IMR-90 (cell line): ENCODE results near the gene BCAS3. TPM values are rescaled to one million over a fixed set of nuclear protein-coding genes. Genes with fewer than 3 reads are reported as not detected.

Source experiments
- ATAC-seq: fragments of 200-7000 bp; cut with Tn5 transposase; 2 replicates; pipeline ENCODE4 v1.9.1; 2020; ENCODE audit warnings: low read depth, mild to moderate bottlenecking, moderate library complexity
- BruUV-seq: library from RNA; stranded (reverse); fragments of 400-500 nt; replicated peaks from 2 replicates; lab custom pipeline; 2021; lab: Mats Ljungman, UMichigan
- CTCF ChIA-PET: fragments of 300-600 bp; formaldehyde crosslinking; extraction: SDS; loops from one replicate; lab custom pipeline; 2021; ENCODE audit warnings: antibody characterized with exemption; lab: Yijun Ruan, JAX
- POLR2A ChIA-PET: fragments of 300-600 bp; sonication (Branson Sonifier 250); formaldehyde crosslinking; loops from one replicate; lab custom pipeline; 2022; ENCODE audit warnings: antibody characterized with exemption; ENCODE audit not compliant: unreplicated experiment; lab: Charles Lee
- DNase-seq: peaks from one replicate; pipeline ENCODE4 v3.0.0; 2013
- H2AFZ ChIP-seq: replicated peaks from 2 replicates; pipeline ENCODE3; 2013; ENCODE audit warnings: low read length, mild to moderate bottlenecking; ENCODE audit not compliant: poor library complexity
- H2AK5ac ChIP-seq: 2 replicates; pipeline ENCODE4 v1.6.1; 2013; ENCODE audit warnings: low read depth, low read length, inconsistent platforms
- H2AK9ac ChIP-seq: replicated peaks from 2 replicates; pipeline ENCODE3; 2013; ENCODE audit warnings: mild to moderate bottlenecking, low read depth, low read length, moderate library complexity; ENCODE audit not compliant: poor library complexity
- H2BK120ac ChIP-seq: 2 replicates; pipeline ENCODE4 v1.6.1; 2013; ENCODE audit warnings: low read depth, low read length, inconsistent platforms
- H2BK15ac ChIP-seq: 3 replicates; pipeline ENCODE4 v1.6.1; 2013; ENCODE audit warnings: low read depth, low read length, inconsistent platforms
- H2BK20ac ChIP-seq: 2 replicates; pipeline ENCODE4 v1.6.1; 2013; ENCODE audit warnings: low read depth, mild to moderate bottlenecking, inconsistent platforms, low read length, moderate library complexity
- H2BK5ac ChIP-seq: 2 replicates; pipeline ENCODE4 v1.6.1; 2013; ENCODE audit warnings: mild to moderate bottlenecking, low read depth, low read length, inconsistent platforms; ENCODE audit not compliant: poor library complexity, severe bottlenecking
- H3K14ac ChIP-seq: replicated peaks from 2 replicates; pipeline ENCODE4 v1.6.1; 2013; ENCODE audit warnings: low read depth, low read length, inconsistent platforms
- H3K18ac ChIP-seq: 2 replicates; pipeline ENCODE4 v1.6.1; 2013; ENCODE audit warnings: low read depth, low read length, control low read depth
- H3K23ac ChIP-seq: 2 replicates; pipeline ENCODE4 v1.6.1; 2013; ENCODE audit warnings: low read depth, low read length, inconsistent platforms
- H3K27ac ChIP-seq: 2 replicates; pipeline ENCODE4 v1.5.1; 2013; ENCODE audit warnings: mild to moderate bottlenecking, control low read depth, low read length; ENCODE audit not compliant: insufficient read depth
- H3K27me3 ChIP-seq: 2 replicates; pipeline ENCODE4 v1.6.1; 2013; ENCODE audit warnings: low read length; ENCODE audit not compliant: control insufficient read depth, insufficient read depth
- H3K36me3 ChIP-seq: 2 replicates; pipeline ENCODE4 v1.6.1; 2013; ENCODE audit warnings: low read length, mixed read lengths; ENCODE audit not compliant: control insufficient read depth, insufficient read depth
- H3K4ac ChIP-seq: 2 replicates; pipeline ENCODE4 v1.6.1; 2013; ENCODE audit warnings: low read depth, low read length, inconsistent platforms
- H3K4me1 ChIP-seq: 2 replicates; pipeline ENCODE4 v1.6.1; 2013; ENCODE audit warnings: low read length, mixed read lengths; ENCODE audit not compliant: control insufficient read depth, insufficient read depth
- H3K4me2 ChIP-seq: 2 replicates; pipeline ENCODE4 v1.6.1; 2013; ENCODE audit warnings: low read depth, mild to moderate bottlenecking, control low read depth, low read length, moderate library complexity
- H3K4me3 ChIP-seq: 2 replicates; pipeline ENCODE4 v1.5.1; 2013; ENCODE audit warnings: low read depth, mild to moderate bottlenecking, control low read depth, low read length, moderate library complexity; ENCODE audit not compliant: insufficient read depth
- H3K56ac ChIP-seq: 2 replicates; pipeline ENCODE4 v1.6.1; 2013; ENCODE audit warnings: low read length, inconsistent platforms; ENCODE audit not compliant: insufficient read depth; ENCODE audit errors: extremely low read depth
- H3K79me1 ChIP-seq, 2 experiments: 2 replicates each; pipeline ENCODE4 v1.6.1; 2013; ENCODE audit warnings: low read length in 2 of 2, inconsistent platforms in 1 of 2, low read depth in 1 of 2
- H3K9ac ChIP-seq: 2 replicates; pipeline ENCODE4 v1.6.1; 2013; ENCODE audit warnings: low read depth, low read length, control low read depth
- H3K9me1 ChIP-seq: 2 replicates; pipeline ENCODE4 v1.6.1; 2013; ENCODE audit warnings: low read length, inconsistent platforms; ENCODE audit not compliant: insufficient read depth
- H3K9me3 ChIP-seq: 2 replicates; pipeline ENCODE4 v1.6.1; 2013; ENCODE audit warnings: low read length; ENCODE audit not compliant: control insufficient read depth, insufficient read depth
- H4K20me1 ChIP-seq: 2 replicates; pipeline ENCODE4 v1.6.1; 2013; ENCODE audit warnings: low read length, inconsistent platforms; ENCODE audit not compliant: insufficient read depth
- H4K5ac ChIP-seq: 2 replicates; pipeline ENCODE4 v1.6.1; 2013; ENCODE audit warnings: mild to moderate bottlenecking, low read depth, low read length, control low read depth
- H4K8ac ChIP-seq, 2 experiments: 2 replicates each; pipeline ENCODE4 v1.6.1; 2013; ENCODE audit warnings: low read depth in 2 of 2, low read length in 2 of 2, control low read depth in 1 of 2, inconsistent platforms in 1 of 2
- H4K91ac ChIP-seq: 2 replicates; pipeline ENCODE4 v1.6.1; 2013; ENCODE audit warnings: low read depth, low read length, inconsistent platforms; ENCODE audit not compliant: insufficient read depth
- BHLHE40 ChIP-seq: fragments of 150-350 bp; IDR thresholded peaks from 2 replicates; pipeline ENCODE4 v1.6.1; 2016; ENCODE audit warnings: mild to moderate bottlenecking, low read depth, low read length
- CEBPB ChIP-seq: IDR thresholded peaks from 2 replicates; pipeline ENCODE4 v1.6.1; 2012; ENCODE audit warnings: low read depth, low read length, improper control_type of control experiment
- CHD1 ChIP-seq: IDR thresholded peaks from 2 replicates; pipeline ENCODE4 v1.6.1; 2012; ENCODE audit warnings: low read depth, low read length, improper control_type of control experiment
- FOS ChIP-seq: fragments of 150-350 bp; IDR thresholded peaks from 2 replicates; pipeline ENCODE4 v1.6.1; 2016; ENCODE audit warnings: low read depth, low read length
- MAZ ChIP-seq: IDR thresholded peaks from 2 replicates; pipeline ENCODE4 v1.6.1; 2012; ENCODE audit warnings: low read depth, mild to moderate bottlenecking, low read length, improper control_type of control experiment, moderate library complexity, borderline replicate concordance
- MXI1 ChIP-seq: IDR thresholded peaks from 2 replicates; pipeline ENCODE4 v1.6.1; 2012; ENCODE audit warnings: low read depth, mild to moderate bottlenecking, low read length, moderate library complexity, borderline replicate concordance
- NFE2L2 ChIP-seq: fragments of 150-350 bp; IDR thresholded peaks from 2 replicates; pipeline ENCODE4 v1.6.1; 2016; ENCODE audit warnings: low read depth, mild to moderate bottlenecking, low read length
- POLR2A ChIP-seq: IDR thresholded peaks from 2 replicates; pipeline ENCODE4 v1.6.1; 2012; ENCODE audit warnings: mild to moderate bottlenecking, low read depth, low read length
- RAD21 ChIP-seq: IDR thresholded peaks from 2 replicates; pipeline ENCODE4 v1.6.1; 2012; ENCODE audit warnings: low read length, improper control_type of control experiment
- RCOR1 ChIP-seq: IDR thresholded peaks from 2 replicates; pipeline ENCODE4 v1.6.1; 2012; ENCODE audit warnings: mild to moderate bottlenecking, low read length, improper control_type of control experiment; ENCODE audit not compliant: insufficient replicate concordance
- RFX5 ChIP-seq: IDR thresholded peaks from 2 replicates; pipeline ENCODE4 v1.8.0; 2012; ENCODE audit warnings: low read depth, mild to moderate bottlenecking, low read length, moderate library complexity
- WGBS, 2 experiments: methylation state at CpG; one replicate each; pipeline versions ENCODE4 v1.1.5 to v1.1.7; 2013; ENCODE audit warnings: missing lambda C conversion rate in 2 of 2; ENCODE audit not compliant: insufficient read length in 1 of 2; ENCODE audit errors: extremely low coverage in 2 of 2; 5-methylcytosine and 5-hydroxymethylcytosine counted together
- dilution Hi-C: fragments of 300-500 bp; cut with HindIII; formaldehyde crosslinking; loops from one replicate; pipeline ENCODE4 v1.14.3; 2018; ENCODE audit warnings: low sequenced_read_pairs; ENCODE audit not compliant: unreplicated experiment
- in situ Hi-C: fragments of 300-500 bp; cut with MboI; formaldehyde crosslinking; loops from 3 replicates; pipeline ENCODE4 v1.14.3; 2019; ENCODE audit warnings: low sequenced_read_pairs, inconsistent platforms, mixed read lengths
- intact Hi-C: fragments of 100-400 bp; cut with micrococcal nuclease; formaldehyde crosslinking; loops from 2 replicates; pipeline ENCODE4 v1.10.0; 2022
- polyA plus RNA-seq, 3 experiments: library from polyadenylated mRNA; depleted of rRNA; stranded (reverse); fragments of >200 nt; gene quantifications; 2 replicates each; pipeline ENCODE4 v1.2.3, GENCODE V29; 2012; ENCODE audit warnings: low replicate concordance in 1 of 3
- total RNA-seq: library from RNA; depleted of rRNA; stranded (reverse); fragments of >200 nt; gene quantifications from 2 replicates; pipeline ENCODE4 v1.2.3, GENCODE V29; 2012
- TF ChIP-seq, protein P1 (sequence below): fragments of 150-350 bp; IDR thresholded peaks from 2 replicates; pipeline ENCODE4 v1.6.1; 2016; ENCODE audit warnings: low read depth, mild to moderate bottlenecking, low read length, moderate library complexity, borderline replicate concordance
- TF ChIP-seq, protein P2 (sequence below): fragments of 150-350 bp; IDR thresholded peaks from 2 replicates; pipeline ENCODE4 v1.6.1; 2017; ENCODE audit warnings: mild to moderate bottlenecking, antibody characterized with exemption, low read length, low read depth

Gene BCAS3
- total and polyA plus RNA-seq, 2 of the 4 experiments (the other 2 are of a cell fraction), result 6.3 to 27.1 TPM

DNA sequence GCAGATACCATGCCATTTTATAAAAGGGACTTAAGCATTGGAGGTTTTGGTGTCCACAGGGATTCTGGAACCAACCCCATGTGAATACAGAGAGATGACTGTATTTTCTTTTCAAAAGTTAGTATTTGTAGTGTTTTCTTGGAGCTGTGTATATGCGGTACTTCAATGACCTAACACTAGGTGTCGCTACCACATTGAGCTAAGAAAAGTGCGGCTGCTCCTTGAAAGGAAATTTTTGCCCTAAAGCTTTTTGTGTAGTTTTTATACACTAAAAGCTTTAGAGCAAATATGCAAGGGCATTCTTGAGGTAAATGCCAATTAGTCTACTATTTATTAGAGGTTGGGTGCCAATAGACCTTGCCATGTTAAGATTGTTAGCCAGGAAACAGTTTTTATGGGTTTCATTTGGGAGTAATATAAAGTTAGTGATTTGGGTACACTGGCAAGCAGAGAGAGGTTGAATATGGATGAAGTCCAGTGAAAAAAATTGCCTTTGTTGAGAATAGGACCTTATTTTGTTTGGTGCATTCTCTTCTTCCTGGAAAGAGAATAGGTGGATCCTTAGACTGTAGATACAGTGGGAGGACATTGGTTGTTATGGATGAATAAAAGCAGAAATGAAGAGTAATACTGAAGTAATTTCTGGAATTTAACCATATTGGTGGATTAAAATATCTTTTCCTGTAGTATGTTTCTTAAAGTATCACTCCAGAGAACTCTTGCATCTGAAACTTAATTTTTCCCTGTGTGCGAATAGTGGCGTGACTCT lies 43.3 kb downstream of the BCAS3 start:
- H2BK20ac ChIP-seq, result peak overlapping the region; percentile 77; the same call in 1 of the 2 replicates
- no peaks in the 10 kb centered on the region for H4K20me1 ChIP-seq
- H4K91ac ChIP-seq, result no peak overlapping the region
- DNase-seq (peak; percentile 81), ATAC-seq (peak; percentile 90)
- H3K18ac ChIP-seq, result peak overlapping the region; percentile 61; the same call in 1 of the 2 replicates
- H2BK120ac ChIP-seq, result peak overlapping the region; percentile 59
- H3K4me1 ChIP-seq, result peaks cover 3% of the 10 kb centered on the region; the same call in 1 of the 2 replicates
- H2AFZ ChIP-seq, result no peak overlapping the region
- no peak overlapping the region for H4K5ac ChIP-seq
- no peak overlapping the region; the same call in 1 of the 2 replicates for H3K9ac ChIP-seq
- no TSS peak for BruUV-seq
- H3K36me3 ChIP-seq, result no peaks in the 10 kb centered on the region
- H2AK5ac ChIP-seq, result no peak overlapping the region
- 0 out of 4 replicates have a peak, but pooled peaks cover 0 to 2% of the 10 kb centered on the region in 2 experiments for H3K79me1 ChIP-seq
- intact Hi-C loops, result loop anchor here (1.0 to 10.0 kb wide), 6 partner anchors 134 to 834 kb away; no protein-coding TSS in a partner anchor
- no peak overlapping the region for H2AK9ac ChIP-seq
- POLR2A ChIA-PET, result interaction anchor here (0.6 to 0.7 kb wide), 2 partner anchors 251 to 691 kb away, joined by 3 to 4 read pairs; no protein-coding TSS in a partner anchor
- dilution Hi-C loops, result no loop called here
- peak overlapping the region; percentile 42; the same call in 1 of the 2 replicates for H3K14ac ChIP-seq
- H2BK5ac ChIP-seq, result peak overlapping the region; percentile 73
- no peaks in the 10 kb centered on the region for H3K9me1 ChIP-seq
- no peak overlapping the region; the same call in 2 of the 3 replicates for H2BK15ac ChIP-seq
- H4K8ac ChIP-seq, result peak overlapping the region in 1 of 2 experiments; percentile 63; a peak in 2 of 4 replicates
- no peak overlapping the region for H3K4me3 ChIP-seq
- peak overlapping the region; percentile 55; the same call in 1 of the 2 replicates for H3K4me2 ChIP-seq
- H3K27ac ChIP-seq, result no peak overlapping the region
- peak overlapping the region; percentile 40; the same call in 1 of the 2 replicates for H3K23ac ChIP-seq
- no peaks in the 10 kb centered on the region for H3K27me3 ChIP-seq
- 0 out of 2 replicates have a peak overlapping the region, but pooled peaks have one; percentile 43 for H3K56ac ChIP-seq
- H3K4ac ChIP-seq, result peak overlapping the region; percentile 39; the same call in 1 of the 2 replicates
- in situ Hi-C loops, result loop anchor here (5.0 to 10.0 kb wide), 2 partner anchors 244 to 686 kb away; no protein-coding TSS in a partner anchor
- CTCF ChIA-PET, result interaction anchor here (0.5 to 1.6 kb wide), 10 partner anchors 16 to 674 kb away, joined by 3 to 8 read pairs (median 4); no protein-coding TSS in a partner anchor
- no CpG with 5 or more reads among the region's 5 CpGs for WGBS, 2 experiments
- no peaks in the 10 kb centered on the region for H3K9me3 ChIP-seq
- TF ChIP-seq CHD1, result no peak
- TF ChIP-seq, protein P1, sequence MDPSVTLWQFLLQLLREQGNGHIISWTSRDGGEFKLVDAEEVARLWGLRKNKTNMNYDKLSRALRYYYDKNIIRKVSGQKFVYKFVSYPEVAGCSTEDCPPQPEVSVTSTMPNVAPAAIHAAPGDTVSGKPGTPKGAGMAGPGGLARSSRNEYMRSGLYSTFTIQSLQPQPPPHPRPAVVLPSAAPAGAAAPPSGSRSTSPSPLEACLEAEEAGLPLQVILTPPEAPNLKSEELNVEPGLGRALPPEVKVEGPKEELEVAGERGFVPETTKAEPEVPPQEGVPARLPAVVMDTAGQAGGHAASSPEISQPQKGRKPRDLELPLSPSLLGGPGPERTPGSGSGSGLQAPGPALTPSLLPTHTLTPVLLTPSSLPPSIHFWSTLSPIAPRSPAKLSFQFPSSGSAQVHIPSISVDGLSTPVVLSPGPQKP, result no peak
- TF ChIP-seq FOS, result no peak
- no peak for TF ChIP-seq CEBPB
- TF ChIP-seq MAZ, result no peak
- no peak for TF ChIP-seq BHLHE40
- TF ChIP-seq MXI1, result no peak
- TF ChIP-seq POLR2A, result peak; percentile 31; the same call in 1 of the 2 replicates
- TF ChIP-seq RFX5, result no peak
- no peak for TF ChIP-seq NFE2L2
- peak; percentile 94 for TF ChIP-seq RAD21
- no peak for TF ChIP-seq RCOR1
- TF ChIP-seq, protein P2, sequence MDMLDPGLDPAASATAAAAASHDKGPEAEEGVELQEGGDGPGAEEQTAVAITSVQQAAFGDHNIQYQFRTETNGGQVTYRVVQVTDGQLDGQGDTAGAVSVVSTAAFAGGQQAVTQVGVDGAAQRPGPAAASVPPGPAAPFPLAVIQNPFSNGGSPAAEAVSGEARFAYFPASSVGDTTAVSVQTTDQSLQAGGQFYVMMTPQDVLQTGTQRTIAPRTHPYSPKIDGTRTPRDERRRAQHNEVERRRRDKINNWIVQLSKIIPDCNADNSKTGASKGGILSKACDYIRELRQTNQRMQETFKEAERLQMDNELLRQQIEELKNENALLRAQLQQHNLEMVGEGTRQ, result no peak
